Esophagus (tissue), 2 donors: ENCODE data around the gene VPS41. TPM values are rescaled to one million over a fixed set of nuclear protein-coding genes. Genes with fewer than 3 reads are reported as not detected.

Experiments used
- H3K27ac ChIP-seq, 2 donors: one replicate each; pipeline ENCODE4 v1.5.1; 2013; ENCODE audit warnings: low read depth in 2 of 2, mild to moderate bottlenecking in 2 of 2, inconsistent platforms in 1 of 2, low read length in 1 of 2, moderate library complexity in 1 of 2
- H3K27me3 ChIP-seq, 2 donors: one replicate each; pipeline ENCODE4 v1.6.1; 2013; ENCODE audit warnings: low read length in 2 of 2, control low read depth in 1 of 2, mild to moderate bottlenecking in 1 of 2; ENCODE audit not compliant: insufficient read depth in 2 of 2, control insufficient read depth in 1 of 2
- H3K36me3 ChIP-seq, 2 donors: one replicate each; pipeline ENCODE4 v1.6.1; 2013; ENCODE audit warnings: low read length in 1 of 2; ENCODE audit not compliant: control insufficient read depth in 2 of 2, insufficient read depth in 2 of 2
- H3K4me1 ChIP-seq, 2 donors: one replicate each; pipeline ENCODE4 v1.6.1; 2013; ENCODE audit warnings: low read length in 1 of 2; ENCODE audit not compliant: control insufficient read depth in 2 of 2, insufficient read depth in 2 of 2
- H3K4me3 ChIP-seq, 2 donors: one replicate each; pipeline ENCODE4 v1.5.1; 2013; ENCODE audit warnings: low read length in 2 of 2, mild to moderate bottlenecking in 2 of 2, low read depth in 1 of 2, moderate library complexity in 1 of 2
- H3K9me3 ChIP-seq, 2 donors: one replicate each; pipeline ENCODE4 v1.6.1; 2013; ENCODE audit warnings: mild to moderate bottlenecking in 2 of 2, low read depth in 1 of 2, low read length in 1 of 2, moderate library complexity in 1 of 2; ENCODE audit not compliant: control insufficient read depth in 2 of 2, insufficient read depth in 1 of 2
- WGBS, 2 donors: extraction: QIAGEN DNeasy Blood & Tissue Kit; methylation state at CpG; one replicate each; pipeline ENCODE4 v1.1.7; 2013; 5-methylcytosine and 5-hydroxymethylcytosine counted together
- polyA plus RNA-seq, 2 donors: library from polyadenylated mRNA; stranded (reverse); fragments of 200-250 nt; gene quantifications; one replicate each; pipeline ENCODE4 v1.2.3, GENCODE V29; 2013
- donor health status: healthy with polysubstance abuse.
- donor health status: Bipolar disorder and iron deficiency.

VPS41 gene
- polyA plus RNA-seq, 2 donors: 6.5 to 8.6 TPM

GRCh38 chr7:38938001-38938485, 29.1 kb upstream of the VPS41 start:
- no peaks in the 10 kb centered on the region for H3K9me3 ChIP-seq
- H3K36me3 ChIP-seq: no peaks in the 10 kb centered on the region
- no peaks in the 10 kb centered on the region for H3K27me3 ChIP-seq
- H3K27ac ChIP-seq: no peak overlapping the region
- H3K4me1 ChIP-seq: no peaks in the 10 kb centered on the region
- WGBS, 2 donors: 51 to 67% methylated on average over 1 of the region's 1 CpG
- no peak overlapping the region for H3K4me3 ChIP-seq

- Histone ChIP-seq H3K4me1 (no peaks in the 10 kb centered on the region), H3K4me3 (no peak overlapping the region), H3K27me3 (no peaks in the 10 kb centered on the region), H3K36me3 (no peaks in the 10 kb centered on the region), H3K27ac (no peak overlapping the region), H3K9me3 (no peaks in the 10 kb centered on the region)
- WGBS, 2 donors: 70 to 79% methylated on average over 1 of the region's 1 CpG
These were observed 27.6 kb upstream of the VPS41 start for GRCh38 chr7:38936641-38937040.

GRCh38 chr7:38934536-38934935, 25.5 kb upstream of the VPS41 start:
- Histone ChIP-seq H3K27me3 (no peaks in the 10 kb centered on the region), H3K36me3 (no peaks in the 10 kb centered on the region), H3K4me1 (no peaks in the 10 kb centered on the region), H3K4me3 (no peak overlapping the region), H3K27ac (no peak overlapping the region), H3K9me3 (no peaks in the 10 kb centered on the region)
- 89 to 92% methylated on average over 10 of the region's 10 CpGs for WGBS, 2 donors

- no peaks in the 10 kb centered on the region for H3K9me3 ChIP-seq
- H3K4me1 ChIP-seq: no peaks in the 10 kb centered on the region
- no peak overlapping the region for H3K27ac ChIP-seq
- no peak overlapping the region for H3K4me3 ChIP-seq
- H3K36me3 ChIP-seq: no peaks in the 10 kb centered on the region
- no peaks in the 10 kb centered on the region for H3K27me3 ChIP-seq
- 83 to 96% methylated on average over 3 of the region's 3 CpGs for WGBS, 2 donors
These were observed 25.1 kb upstream of the VPS41 start for GRCh38 chr7:38934051-38934450.

GRCh38 chr7:38932509-38933168, 23.6 kb upstream of the VPS41 start:
- Histone ChIP-seq H3K27ac (no peak overlapping the region), H3K36me3 (no peaks in the 10 kb centered on the region), H3K9me3 (no peaks in the 10 kb centered on the region), H3K4me1 (no peaks in the 10 kb centered on the region), H3K27me3 (no peaks in the 10 kb centered on the region), H3K4me3 (no peak overlapping the region)
- WGBS, 2 donors: 29 to 33% methylated on average over 6 of the region's 6 CpGs

GRCh38 chr7:38929460-38930171, 20.6 kb upstream of the VPS41 start:
- Histone ChIP-seq H3K4me1 (no peaks in the 10 kb centered on the region), H3K36me3 (no peaks in the 10 kb centered on the region), H3K27me3 (no peaks in the 10 kb centered on the region), H3K27ac (no peak overlapping the region), H3K9me3 (no peaks in the 10 kb centered on the region), H3K4me3 (no peak overlapping the region)
- 85% methylated on average over 7 of the region's 7 CpGs for WGBS, 2 donors

GRCh38 chr7:38928506-38928905, 19.5 kb upstream of the VPS41 start:
- H3K4me1 ChIP-seq: no peaks in the 10 kb centered on the region
- H3K27me3 ChIP-seq: no peaks in the 10 kb centered on the region
- H3K9me3 ChIP-seq: no peaks in the 10 kb centered on the region
- H3K36me3 ChIP-seq: no peaks in the 10 kb centered on the region
- WGBS, 2 donors: 88 to 90% methylated on average over 3 of the region's 3 CpGs
- H3K4me3 ChIP-seq: no peak overlapping the region
- no peak overlapping the region for H3K27ac ChIP-seq

GRCh38 chr7:38927751-38928150, 18.8 kb upstream of the VPS41 start:
- 67 to 68% methylated on average over 5 of the region's 5 CpGs for WGBS, 2 donors

GRCh38 chr7:38920731-38921130, 11.7 kb upstream of the VPS41 start:
- WGBS, 2 donors: 52 to 71% methylated on average over 3 of the region's 3 CpGs
- no peak overlapping the region for H3K27ac ChIP-seq
- no peaks in the 10 kb centered on the region for H3K4me1 ChIP-seq
- H3K27me3 ChIP-seq: no peaks in the 10 kb centered on the region
- H3K36me3 ChIP-seq: no peaks in the 10 kb centered on the region
- H3K4me3 ChIP-seq: no peak overlapping the region
- H3K9me3 ChIP-seq: no peaks in the 10 kb centered on the region

More at GRCh38 chr7:38927751-38928150, 18.8 kb upstream of the VPS41 start:
- no peaks in the 10 kb centered on the region for H3K9me3 ChIP-seq
- H3K4me1 ChIP-seq: no peaks in the 10 kb centered on the region
- H3K27ac ChIP-seq: no peak overlapping the region
- H3K27me3 ChIP-seq: no peaks in the 10 kb centered on the region
- H3K4me3 ChIP-seq: no peak overlapping the region
- no peaks in the 10 kb centered on the region for H3K36me3 ChIP-seq

GRCh38 chr7:38916396-38916795, 7.4 kb upstream of the VPS41 start:
- Histone ChIP-seq H3K4me3 (no peak overlapping the region), H3K4me1 (no peaks in the 10 kb centered on the region), H3K27ac (no peak overlapping the region), H3K36me3 (no peaks in the 10 kb centered on the region), H3K27me3 (no peaks in the 10 kb centered on the region), H3K9me3 (no peaks in the 10 kb centered on the region)
- 83 to 86% methylated on average over 1 of the region's 1 CpG for WGBS, 2 donors
